Loucy (cell line): Measurements from ENCODE around the gene RPS8.

Experiments used
- CTCF ChIP-seq: fragments of 200-600 bp; sonication (generic); conservative IDR thresholded peaks from 2 replicates; pipeline ENCODE4 v1.5.1; 2014; ENCODE audit warnings: mild to moderate bottlenecking, antibody characterized with exemption, low read length
- EZH2phosphoT487 ChIP-seq: fragments of 200-600 bp; IDR thresholded peaks from 2 replicates; pipeline ENCODE4 v1.6.1; 2018; ENCODE audit warnings: antibody characterized with exemption, mild to moderate bottlenecking, moderate library complexity, borderline replicate concordance

DNA sequence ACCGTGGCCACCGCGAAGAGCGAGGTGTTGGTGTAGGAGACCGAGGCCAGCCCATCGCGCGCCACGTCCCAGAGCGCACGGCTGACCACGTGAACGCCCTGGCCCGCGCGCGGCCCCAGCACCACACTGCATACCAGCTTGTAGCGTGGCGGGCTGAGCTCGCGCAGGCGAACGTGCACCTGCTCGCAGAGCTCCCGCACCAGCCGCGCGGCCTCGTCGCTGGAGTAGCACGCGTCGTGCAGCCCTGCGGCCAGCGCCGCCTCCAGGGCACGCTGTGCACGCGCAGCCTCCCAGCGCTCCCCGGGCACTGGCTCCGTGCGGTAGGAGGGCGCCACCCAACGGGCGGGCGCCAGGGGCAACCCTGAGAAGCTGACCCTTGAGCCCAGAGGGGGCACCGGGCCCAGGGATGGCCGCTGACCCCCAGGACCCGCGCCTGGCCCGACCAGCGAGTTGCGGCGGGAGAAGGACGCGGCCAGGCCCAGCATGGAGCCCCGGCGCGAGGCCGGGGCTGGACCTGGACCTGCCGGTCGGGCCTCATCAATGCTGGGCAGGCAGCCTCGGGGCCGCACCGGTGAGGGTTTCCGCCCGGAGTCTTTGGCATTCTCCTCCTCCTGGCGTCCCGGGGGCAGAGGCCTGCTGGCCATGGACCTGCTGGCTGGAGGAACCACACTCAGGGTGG, 30.8 kb downstream of the RPS8 start:
- TF ChIP-seq CTCF (no peak), EZH2phosphoT487 (no peak)
